SW480 (cell line): ENCODE measurements around the gene EML2.
A peak's percentile ranks its signal among the peaks of the same experiment; 100 is the strongest.
"Not testable (repeated sequence)": the region's sequence is repeated elsewhere in the genome, so short reads cannot be mapped to it uniquely, and the experiment has no call there.

Source experiments
- DNase-seq: peaks from one replicate; pipeline ENCODE4 v3.0.0-alpha.2; 2016; ENCODE audit warnings: low spot score

EML2 gene

DNA sequence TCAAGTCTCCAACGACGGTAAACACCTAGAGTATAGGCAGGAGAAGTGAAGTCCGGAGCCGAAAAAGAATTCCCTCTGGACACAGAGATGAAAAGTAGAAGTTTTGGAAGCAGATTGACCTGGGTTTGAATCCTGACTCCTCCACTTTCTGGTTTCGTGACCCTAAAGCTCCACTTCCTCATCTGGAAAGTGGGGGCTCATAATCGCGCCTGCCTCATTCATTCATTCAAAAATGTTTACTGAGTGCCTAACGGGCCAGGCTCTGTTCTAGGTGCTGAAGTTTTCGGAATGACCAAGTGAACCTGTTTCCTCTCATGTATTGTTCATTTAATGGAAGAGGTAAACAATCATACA lies 7.1 kb upstream of the EML2 start:
- no peak for DNase-seq

DNA sequence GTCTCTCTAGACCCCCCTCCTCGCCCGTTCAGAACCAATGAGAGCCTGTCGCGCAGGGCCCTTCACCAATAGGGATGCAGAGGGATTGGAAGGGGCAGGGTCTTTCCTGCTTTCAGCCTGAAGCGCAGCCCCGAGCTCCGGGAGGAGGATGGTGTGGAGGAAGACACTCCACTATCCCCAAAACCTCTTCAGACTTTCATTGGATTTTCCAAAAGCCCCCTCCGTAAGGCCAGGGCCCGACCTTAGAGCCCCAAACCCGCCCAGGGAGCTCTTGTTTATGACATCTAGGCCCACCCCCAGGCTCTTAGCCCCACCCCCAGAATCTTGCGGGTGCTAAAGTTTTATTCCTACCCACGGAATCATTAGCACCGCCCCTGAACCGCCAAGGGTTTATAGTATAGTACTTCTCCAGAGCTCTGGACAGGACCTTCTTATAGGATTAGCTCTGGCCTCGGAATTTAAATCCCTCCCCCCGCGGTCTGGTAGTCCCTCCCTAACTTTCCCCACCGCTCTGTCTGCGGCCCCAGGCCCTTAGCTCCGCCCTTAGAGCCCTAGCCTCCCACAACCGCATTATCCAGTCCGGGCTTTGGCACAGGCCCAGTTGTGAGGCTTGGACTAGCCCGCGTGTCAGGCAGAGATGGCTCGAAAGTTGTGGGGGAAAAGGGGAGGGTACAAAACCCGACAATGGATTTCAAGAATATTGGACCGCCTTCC lies 6.6 kb upstream of the EML2 start:
- peak; percentile 91 for DNase-seq

DNA sequence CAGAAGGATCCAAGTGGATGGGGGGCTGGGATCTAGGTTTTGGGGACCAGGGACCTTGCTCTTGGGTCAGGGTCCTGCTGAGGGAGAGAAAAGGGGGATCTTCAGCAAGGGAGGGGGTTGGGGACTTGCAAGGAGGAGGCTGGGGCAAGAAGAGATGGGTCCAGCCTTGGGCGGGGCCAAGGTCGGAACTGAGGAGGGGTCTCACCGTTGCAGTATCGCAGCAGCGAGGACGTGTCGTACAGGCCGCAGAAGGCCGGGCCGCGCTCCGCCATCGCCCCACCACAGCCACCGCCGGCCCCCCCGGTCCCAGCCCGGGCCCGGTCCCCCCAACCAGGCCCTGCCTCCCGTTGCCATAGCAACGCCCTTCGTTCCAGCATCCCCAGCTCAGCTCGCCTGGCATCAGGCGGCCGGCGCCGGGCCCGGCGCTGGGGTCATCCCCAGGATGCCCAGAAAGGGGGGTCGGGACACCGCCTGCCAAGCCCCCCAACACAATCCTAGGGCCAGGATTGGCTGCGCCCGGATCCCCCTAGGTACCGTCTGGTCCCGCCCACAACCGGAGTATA lies 6.0 kb upstream of the EML2 start:
- DNase-seq, result no peak

DNA sequence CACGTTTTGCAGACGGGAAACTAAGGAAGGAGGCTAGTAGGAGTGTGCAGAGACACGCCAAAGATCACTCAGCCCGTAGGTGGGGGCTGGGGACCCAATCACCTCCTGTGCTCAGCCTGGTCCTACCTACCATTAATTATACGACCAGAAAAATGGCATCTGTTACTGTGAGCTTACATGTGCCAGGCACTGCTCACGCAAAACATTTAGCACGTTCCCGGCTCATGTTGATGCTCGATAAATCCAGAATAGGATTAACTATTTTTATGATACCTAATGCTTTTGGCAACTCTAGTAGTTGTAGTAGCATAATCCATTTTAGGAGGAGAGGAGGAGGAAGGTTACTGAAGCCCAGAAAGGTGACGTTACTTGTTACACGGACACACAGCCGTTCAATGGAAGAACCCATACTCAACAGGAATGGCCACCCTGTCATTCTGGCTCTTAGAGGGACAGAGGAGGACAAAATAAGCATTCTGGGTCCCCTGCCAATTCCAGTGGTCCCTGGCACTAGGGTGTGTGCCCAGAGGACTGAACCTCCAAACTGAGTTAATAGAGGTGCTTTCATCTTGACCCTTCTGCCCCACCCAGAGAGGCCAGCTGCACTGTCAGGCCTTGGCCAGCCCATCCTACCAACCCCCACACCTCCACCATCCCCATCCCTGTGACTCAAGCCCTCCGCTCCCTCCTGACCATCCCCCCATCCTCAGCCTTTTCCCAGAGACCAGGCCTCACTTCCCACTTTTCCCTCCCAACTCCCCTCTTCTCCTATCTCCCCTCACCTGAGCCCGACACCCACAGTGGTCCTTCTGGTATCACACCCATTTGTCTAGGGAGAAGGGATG lies 5.0 kb upstream of the EML2 start:
- DNase-seq, result no peak

DNA sequence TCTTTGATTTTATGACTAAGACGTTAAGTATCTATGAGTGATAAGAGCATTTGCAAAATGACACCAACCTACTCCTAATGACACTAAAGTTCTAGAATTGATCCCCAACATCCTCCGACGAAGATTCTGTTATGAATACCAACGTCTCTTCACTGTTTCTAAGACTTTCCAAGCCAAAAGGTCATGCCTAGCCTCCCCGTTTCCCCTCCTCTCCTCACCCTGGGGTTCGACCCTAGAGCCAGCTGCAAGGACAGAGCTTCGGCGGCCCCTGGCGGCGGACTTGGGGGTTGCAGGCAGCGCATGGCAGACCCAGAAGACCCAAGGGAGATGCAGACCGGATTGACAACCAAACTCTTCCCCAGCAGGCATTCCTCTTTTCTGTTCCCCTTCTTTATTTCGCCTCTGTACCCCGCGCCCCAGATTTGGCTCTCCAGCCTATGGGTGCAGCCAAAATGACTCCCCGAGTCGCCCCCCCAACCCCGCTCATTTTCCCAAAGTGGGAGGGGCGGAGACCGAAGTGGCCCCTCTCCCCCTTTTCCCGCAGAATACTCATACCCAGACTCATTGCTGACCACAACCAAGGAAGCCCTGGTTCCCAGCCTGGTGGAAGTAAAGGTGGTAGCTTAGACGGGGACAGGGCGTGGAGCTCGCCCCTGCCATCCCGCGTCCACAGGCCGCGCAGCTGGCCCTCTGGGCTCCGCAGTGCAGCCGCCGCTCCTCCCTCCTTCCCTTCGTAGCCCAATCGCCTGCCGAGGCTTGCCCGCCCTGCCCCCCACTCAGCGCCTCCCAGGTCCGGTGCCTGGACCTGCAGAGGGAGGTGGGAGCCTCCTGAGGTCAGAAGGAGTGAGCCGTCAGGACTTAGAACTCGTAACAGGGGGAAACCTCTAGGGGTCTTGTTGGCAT lies 4.1 kb upstream of the EML2 start:
- DNase-seq, result peak; percentile 87

DNA sequence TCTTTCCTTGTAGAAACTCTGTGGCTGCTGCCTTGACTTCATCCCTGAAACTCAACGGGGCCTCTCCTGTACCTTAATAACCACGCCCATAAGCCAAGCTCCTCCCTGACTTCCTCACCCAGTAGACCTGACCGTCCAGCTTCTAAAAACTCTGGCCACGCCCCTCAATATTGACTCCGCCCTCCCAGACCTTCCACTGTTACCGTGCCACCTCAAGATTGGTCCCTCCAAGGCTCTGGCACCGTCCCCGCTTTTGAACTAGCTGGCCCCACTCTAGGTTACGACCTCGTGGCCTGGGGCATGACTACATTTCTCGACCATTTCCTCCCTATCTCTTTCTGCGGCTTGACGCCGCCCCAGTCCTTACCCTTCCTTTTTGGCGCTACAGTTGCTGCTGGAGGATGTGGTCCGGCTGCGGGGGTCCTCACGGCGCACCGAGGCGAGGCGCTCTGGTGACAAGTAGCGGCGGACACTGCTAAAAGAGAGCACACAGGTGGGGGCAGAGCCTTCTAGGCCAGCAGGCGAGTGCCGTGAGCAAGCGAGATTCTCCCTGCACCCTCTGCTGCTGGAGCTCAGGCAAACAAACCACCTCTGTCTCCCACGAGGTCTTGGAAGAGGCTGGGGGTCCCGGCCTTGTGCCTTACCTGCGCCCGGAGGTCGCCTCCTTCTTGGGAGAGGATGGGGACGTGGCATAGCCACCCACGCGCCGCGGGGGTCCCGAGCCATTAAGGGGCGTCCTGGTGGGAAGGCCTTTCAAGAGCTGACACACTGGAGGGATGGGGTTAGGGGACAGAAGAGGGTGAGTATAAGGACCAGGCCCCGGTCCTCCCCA lies 2.3 kb upstream of the EML2 start:
- DNase-seq, result peak; percentile 99

DNA sequence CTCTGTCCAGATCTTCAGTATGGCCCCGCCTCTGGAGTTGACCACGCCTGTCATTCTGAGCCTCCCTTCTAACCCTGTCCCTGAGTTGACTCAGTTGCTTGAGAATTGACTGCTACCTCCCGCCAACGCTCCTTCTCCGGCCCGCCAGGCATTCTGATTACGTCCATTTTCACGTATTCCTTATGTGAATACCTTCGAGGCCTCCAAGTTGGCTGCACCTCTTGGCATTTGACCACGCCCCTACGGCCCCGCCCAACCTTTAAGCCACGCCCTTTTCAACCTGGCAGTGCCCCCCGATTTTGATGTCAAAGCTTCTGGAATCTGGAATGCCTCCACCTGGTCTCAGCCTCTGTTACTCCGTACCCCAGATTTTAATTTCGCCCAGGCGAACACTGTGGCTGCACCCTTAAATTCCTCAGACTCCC lies 1.7 kb upstream of the EML2 start:
- peak; percentile 64 for DNase-seq

DNA sequence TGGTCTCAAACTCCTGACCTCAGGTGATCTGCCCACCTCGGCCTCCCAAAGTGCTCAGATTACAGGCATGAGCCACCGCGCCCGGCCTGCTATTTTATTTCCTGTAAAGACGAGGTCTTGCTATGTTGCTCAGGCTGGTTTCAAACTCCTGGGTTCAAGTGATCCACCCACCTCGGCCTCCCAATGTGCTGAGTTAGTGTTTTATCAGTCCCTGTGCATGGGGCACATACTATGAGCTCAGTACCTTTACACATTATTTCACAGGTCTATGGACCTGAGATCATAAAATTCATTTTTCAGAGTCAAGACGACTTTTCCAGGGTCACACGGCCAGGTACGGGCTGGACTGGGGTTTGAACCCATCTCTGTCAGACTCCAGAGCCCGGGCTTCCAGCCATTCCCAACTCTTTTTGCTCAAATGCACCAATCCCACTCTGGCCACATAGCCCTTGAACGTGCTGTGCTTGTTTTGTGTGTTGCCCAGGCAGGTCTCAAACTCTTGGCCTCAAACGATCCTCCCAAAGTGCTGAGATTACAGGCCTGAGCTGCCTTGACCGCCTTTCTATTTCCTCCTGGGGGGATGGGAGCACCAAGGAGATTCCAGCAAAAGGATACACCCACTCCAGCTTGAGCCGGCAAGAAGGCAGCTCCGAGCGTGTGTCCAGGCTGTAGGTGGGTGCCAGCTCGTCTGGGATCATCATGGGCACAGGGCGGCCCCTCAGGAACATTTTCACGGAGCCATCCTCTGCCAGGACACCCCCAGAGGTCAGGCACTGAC lies 1.1 kb downstream of the EML2 start:
- no peak for DNase-seq

DNA sequence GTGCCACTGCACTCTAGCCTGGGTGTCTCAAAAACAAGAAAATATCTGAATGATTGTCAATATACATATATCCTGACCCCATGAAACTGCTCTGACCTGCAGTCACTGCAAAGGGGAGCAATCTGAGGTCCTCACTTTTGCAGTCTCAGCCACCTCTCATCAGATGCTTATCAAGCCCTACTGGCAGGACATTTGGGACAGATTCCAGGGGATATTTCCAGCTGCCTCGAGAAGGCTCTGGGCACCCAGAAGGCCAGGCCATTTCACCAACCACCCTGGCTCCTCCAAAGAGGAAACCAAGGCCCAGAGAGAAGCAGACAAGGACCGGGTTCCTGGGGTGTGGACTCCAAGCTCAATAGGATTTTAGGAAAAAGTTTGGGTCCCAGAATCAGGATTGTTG lies 2.3 kb downstream of the EML2 start:
- no peak for DNase-seq

DNA sequence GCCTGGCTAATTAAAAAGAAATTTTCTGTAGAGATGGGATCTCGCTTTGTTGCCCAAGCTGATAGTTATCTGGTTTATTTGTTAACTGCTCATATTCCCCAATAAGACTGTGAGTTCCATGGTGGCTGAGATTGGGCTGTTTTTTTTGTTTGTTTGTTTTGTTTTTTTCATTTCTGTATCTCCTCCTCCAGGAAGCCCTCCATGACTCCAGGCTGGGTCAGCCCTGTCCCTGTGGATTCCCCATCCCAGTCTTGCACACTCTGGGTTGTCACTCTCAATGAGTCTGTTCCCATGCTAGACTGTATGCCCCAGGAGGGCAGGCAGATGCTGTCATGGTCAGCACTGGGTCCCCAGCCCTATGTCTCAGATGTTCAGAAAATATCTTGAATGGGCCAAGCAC lies 2.9 kb downstream of the EML2 start:
- DNase-seq, result no peak

DNA sequence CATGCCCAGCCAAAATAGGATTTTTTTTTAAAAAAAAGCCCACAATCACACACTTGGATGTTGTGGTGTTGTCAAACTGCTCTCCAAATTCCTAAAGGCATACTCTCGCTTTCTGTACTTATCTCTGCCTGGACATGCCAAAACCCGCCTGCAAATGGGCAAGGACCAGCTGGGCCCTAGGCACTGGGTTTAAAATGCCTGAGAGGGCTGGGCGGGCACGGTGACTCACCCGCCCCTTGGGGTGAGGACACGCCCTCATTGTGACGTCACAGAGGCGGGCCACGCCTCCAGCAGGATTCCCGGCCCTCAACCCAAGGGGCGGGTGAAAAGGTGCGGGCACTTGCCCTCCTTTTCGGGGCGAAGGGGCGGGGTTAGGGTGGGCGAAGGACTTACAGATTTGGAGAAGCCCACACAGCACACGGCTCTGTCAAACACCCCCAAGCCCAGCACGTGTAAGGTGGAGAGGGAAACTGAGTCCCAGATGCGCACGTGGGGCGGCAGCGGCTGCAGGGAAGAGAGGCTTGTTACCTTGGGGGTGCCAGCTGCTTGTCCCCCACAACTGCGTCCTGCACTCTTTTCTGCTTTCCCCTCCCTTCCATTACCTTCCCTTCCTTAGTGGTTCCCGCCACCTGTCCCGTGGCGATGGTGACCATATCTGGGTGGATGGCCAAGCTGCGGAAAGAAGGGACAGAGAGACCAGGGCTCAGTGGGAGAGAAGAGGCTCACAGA lies 6.6 kb downstream of the EML2 start:
- peak; percentile 93 for DNase-seq

DNA sequence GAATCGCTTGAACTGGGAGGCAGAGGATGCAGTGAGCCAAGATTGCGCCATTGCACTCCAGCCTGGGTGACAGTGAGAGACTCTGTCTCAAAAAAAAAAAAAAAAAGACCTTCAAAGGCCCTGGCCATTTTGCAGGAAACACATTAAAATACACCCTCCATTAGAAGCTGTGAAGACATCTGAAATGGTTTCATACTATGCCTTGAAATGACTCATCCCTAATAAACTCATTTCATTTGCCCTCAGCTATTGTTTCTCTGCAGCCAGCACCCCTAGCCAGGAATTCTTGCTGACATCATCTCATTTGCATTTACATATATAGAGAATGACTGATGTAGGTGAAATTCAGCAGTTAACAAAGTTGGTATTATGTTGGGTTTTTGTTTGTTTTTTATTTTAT lies 8.7 kb downstream of the EML2 start:
- peak; percentile 98 for DNase-seq

DNA sequence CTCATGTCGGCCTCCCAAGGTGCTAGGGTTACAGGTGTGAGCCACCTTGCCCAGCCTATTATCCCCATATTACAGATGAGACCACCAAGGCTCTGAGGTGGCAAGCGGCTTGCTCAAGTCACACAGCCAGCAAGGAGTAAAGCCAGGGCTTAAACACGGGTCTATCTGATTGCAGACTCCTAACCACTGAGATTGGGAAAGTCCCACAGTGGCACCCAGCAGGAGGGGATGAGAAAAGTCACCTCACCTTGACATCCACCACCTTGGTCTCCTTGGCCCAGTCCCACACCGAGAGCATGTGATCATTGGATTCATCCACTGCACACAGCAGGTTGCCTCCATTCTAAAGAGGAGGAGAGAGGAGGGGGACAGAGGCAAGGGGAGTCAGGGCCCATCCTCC lies 9.5 kb downstream of the EML2 start:
- DNase-seq, result no peak

DNA sequence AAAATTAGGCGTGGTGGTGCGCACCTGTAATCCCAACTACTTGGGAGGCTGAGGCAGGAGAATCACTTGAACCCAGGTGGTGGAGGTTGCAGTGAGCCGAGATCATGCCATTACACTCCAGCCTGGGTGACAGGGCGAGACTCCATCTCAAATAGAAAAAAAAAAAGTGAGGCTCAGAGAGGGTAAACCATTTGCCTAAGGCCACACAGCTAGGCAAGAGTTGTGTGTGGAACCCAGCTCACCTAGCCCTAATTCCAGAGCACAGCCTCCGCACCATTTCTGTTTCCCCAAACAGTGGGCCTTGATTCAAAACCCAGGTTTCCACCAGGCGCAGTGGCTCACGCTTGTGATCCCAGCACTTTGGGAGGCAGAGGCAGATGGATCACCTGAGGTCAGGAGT lies 11.0 kb downstream of the EML2 start:
- not testable (repeated sequence) for DNase-seq

DNA sequence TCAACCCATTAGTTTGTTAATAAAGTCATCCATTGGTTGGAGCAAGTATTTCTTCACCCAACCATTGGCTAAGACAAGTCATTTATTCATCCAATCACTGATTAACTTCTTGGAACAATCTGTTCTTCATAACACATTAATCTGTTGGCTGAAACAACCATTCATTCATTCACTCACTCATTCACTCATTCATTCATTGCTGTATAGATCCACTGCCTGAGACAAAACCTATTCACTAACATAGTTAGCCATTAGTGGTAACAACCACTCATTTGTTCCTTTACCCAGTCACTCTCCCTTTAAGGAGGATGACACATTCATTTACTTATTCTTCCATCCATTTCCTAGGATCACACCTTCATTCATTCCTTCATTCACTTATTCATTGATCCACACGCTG lies 15.2 kb downstream of the EML2 start:
- no peak for DNase-seq

DNA sequence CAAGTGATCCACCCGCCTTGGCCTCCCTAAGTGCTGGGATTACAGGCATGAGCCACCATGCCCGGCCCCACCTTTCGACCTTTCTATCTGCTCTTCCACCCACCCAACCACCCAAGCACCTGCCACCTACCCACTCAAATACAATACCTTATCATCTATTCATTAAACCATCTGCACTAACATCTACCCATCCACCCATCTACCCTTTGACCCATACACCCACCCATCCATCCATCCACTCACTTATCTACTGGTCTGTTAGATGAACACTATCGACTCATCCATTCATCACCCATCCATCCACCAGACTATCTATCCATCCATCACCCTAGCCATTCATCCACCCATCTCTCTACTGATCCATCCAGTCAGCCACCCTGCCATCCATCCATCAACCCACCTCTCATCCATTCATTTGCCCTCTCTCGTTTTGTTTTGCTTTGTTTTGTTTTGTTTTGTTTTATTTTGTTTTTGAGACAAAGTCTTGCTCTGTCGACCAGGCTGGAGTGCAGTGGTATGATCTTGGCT lies 17.2 kb downstream of the EML2 start:
- DNase-seq, result no peak

DNA sequence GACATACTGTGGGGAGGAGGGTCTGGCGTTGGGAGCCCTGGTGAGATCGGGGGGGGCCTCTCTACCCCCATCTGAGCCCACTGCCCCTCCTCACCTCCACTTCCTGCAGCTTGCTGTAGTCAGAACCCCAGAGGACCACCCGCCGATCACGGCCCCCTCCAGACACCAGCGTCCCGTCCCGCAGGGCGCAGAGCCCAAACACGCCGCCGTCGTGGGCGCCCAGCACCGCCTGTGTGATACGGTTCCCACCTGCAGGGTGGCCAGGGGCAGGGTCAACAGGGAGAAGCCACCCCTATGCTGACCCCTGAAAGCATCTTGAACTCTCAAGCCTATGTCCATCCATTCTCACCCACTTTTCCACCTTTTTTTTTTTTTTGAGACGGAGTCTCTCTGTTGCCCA lies 17.8 kb downstream of the EML2 start:
- DNase-seq, result no peak

DNA sequence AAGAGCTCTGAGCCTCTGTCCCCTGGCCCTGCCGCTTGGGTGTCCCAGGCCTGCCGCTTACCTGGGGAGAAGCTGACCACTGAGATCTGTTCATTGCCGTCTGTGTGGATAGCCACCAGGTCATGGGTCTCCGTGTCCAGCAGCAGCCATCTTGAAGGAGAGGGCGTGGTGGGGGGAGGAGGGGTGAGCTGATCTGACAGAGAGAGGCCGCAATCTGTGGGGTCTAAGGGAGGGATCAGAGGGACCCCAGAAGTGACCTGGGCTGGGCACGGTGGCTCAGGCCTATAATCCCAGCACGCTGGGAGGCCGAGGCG lies 22.5 kb downstream of the EML2 start:
- no peak for DNase-seq

DNA sequence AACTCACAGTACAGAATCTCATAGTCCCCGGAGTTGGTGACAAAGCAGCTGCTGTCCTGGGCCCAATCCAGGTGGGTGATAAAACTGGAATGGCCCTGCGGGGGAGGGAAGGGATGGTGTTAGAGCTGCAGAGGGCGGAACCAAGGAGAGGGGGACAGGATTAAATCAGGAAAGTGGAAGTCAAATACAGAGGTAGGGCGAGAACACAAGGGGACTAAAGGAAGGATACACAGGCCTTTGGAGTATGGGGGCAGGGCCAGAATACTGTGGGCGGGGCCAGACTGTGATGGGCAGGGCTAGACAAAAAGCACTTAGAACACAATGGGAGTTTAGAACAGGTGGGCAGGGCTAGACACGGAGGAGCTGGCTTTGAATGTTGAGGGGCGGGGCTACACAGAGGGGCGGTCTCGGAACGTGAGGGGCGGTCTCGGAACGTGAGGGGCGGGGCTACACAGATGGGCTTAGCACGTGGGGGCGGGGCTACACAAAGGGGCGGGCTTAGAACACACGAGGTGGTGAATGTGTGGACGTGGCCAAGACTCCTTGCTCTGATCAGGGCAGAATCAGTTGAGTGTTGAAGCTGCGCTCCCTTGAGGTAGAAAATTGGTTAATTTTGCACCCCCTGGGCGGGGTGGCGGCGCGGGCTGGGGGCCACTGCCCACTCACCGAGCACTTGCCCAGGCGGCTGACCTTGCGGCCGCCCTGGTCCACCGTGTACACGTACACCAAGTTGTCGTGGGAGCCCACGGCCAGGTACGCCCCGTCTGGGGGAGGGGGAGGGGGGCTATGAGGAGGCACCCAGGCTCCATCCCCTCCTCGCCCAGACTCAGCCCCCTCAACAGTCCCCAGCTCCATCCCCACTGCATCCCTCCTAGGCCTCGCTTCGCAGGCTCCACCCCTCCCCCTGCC lies 23.1 kb downstream of the EML2 start:
- DNase-seq, result peak; percentile 97
